HEK293 (cell line): ENCODE results near the gene SENP1.

ENCODE experiments used
- CTCF ChIA-PET: fragments of 350-600 bp; formaldehyde crosslinking; extraction: SDS; loops from one replicate; lab custom pipeline; 2021; ENCODE audit warnings: antibody characterized with exemption; lab: Yijun Ruan, JAX
- POLR2A ChIA-PET: fragments of 300-600 bp; formaldehyde crosslinking; extraction: SDS; loops from one replicate; lab custom pipeline; 2020; ENCODE audit warnings: antibody characterized with exemption, inconsistent platforms; lab: Yijun Ruan, JAX
- H3K27ac ChIP-seq: fragments of 200-500 bp; sonication (Bioruptor generic); 2 replicates; pipeline ENCODE4 v1.5.1; 2014; ENCODE audit warnings: low read depth, low read length, control low read depth, inconsistent platforms; ENCODE audit errors: extremely low read depth
- H3K36me3 ChIP-seq, 2 experiments: fragments of 200-500 bp in 1 of 2; sonication (Bioruptor generic) in 1 of 2; 1 replicate in 1 of 2; 2 replicates in 1 of 2; pipeline ENCODE4 v1.5.1; 2014 to 2017; ENCODE audit warnings: inconsistent platforms in 2 of 2, low read length in 2 of 2; ENCODE audit not compliant: control insufficient read depth in 2 of 2, insufficient read depth in 1 of 2
- H3K4me1 ChIP-seq: fragments of 200-500 bp; sonication (Bioruptor generic); 2 replicates; pipeline ENCODE4 v1.5.1; 2014; ENCODE audit warnings: mild to moderate bottlenecking, low read length, inconsistent platforms; ENCODE audit not compliant: control insufficient read depth, insufficient read depth
- H3K4me3 ChIP-seq: 2 replicates; pipeline ENCODE4 v1.5.1; 2011; ENCODE audit warnings: low read depth, mild to moderate bottlenecking, control low read depth, low read length, moderate library complexity
- H3K9me3 ChIP-seq: fragments of 200-500 bp; sonication (Bioruptor generic); 2 replicates; pipeline ENCODE4 v1.5.1; 2014; ENCODE audit warnings: low read depth, low read length, inconsistent platforms; ENCODE audit not compliant: control insufficient read depth, insufficient read depth
- FEZF1 ChIP-seq: fragments of 450-650 bp; formaldehyde crosslinking; IDR thresholded peaks from 2 replicates; pipeline ENCODE4 v1.5.1; 2016; ENCODE audit warnings: missing biosample characterization, missing genetic modification characterization
- GLI4 ChIP-seq: fragments of 450-650 bp; formaldehyde crosslinking; IDR thresholded peaks from 2 replicates; pipeline ENCODE4 v1.5.1; 2016; ENCODE audit warnings: missing biosample characterization, missing genetic modification characterization
- KLF8 ChIP-seq: fragments of 450-650 bp; formaldehyde crosslinking; IDR thresholded peaks from 2 replicates; pipeline ENCODE4 v1.5.1; 2016; ENCODE audit warnings: missing biosample characterization, missing genetic modification characterization
- KLF9 ChIP-seq: fragments of 450-650 bp; formaldehyde crosslinking; IDR thresholded peaks from 2 replicates; pipeline ENCODE4 v1.5.1; 2016; ENCODE audit warnings: missing biosample characterization, missing genetic modification characterization, low read depth
- MEIS1 ChIP-seq: sonication (generic); formaldehyde crosslinking; IDR thresholded peaks from 2 replicates; pipeline ENCODE4 v1.8.1; 2022; ENCODE audit warnings: missing genetic modification reagents, mild to moderate bottlenecking, borderline replicate concordance
- RBAK ChIP-seq: fragments of 450-650 bp; formaldehyde crosslinking; IDR thresholded peaks from 2 replicates; pipeline ENCODE4 v1.5.1; 2016; ENCODE audit warnings: missing biosample characterization, missing genetic modification characterization
- SCRT1 ChIP-seq: fragments of 450-650 bp; formaldehyde crosslinking; IDR thresholded peaks from 2 replicates; pipeline ENCODE4 v1.5.1; 2016; ENCODE audit warnings: missing biosample characterization, missing genetic modification characterization, borderline replicate concordance
- SP3 ChIP-seq: fragments of 450-650 bp; formaldehyde crosslinking; IDR thresholded peaks from 2 replicates; pipeline ENCODE4 v1.5.1; 2016; ENCODE audit warnings: missing biosample characterization, missing genetic modification characterization
- ZNF114 ChIP-seq: fragments of 450-650 bp; formaldehyde crosslinking; IDR thresholded peaks from 2 replicates; pipeline ENCODE4 v1.5.0; 2017; ENCODE audit warnings: missing biosample characterization, missing genetic modification characterization
- ZNF121 ChIP-seq: fragments of 450-650 bp; formaldehyde crosslinking; IDR thresholded peaks from 2 replicates; pipeline ENCODE4 v1.5.1; 2016; ENCODE audit warnings: missing biosample characterization, missing genetic modification characterization
- ZNF133 ChIP-seq: fragments of 450-650 bp; formaldehyde crosslinking; IDR thresholded peaks from 2 replicates; pipeline ENCODE4 v1.5.1; 2016; ENCODE audit warnings: missing biosample characterization, missing genetic modification characterization
- ZNF16 ChIP-seq: fragments of 450-650 bp; formaldehyde crosslinking; IDR thresholded peaks from 2 replicates; pipeline ENCODE4 v1.5.1; 2016; ENCODE audit warnings: low read depth, missing biosample characterization, missing genetic modification characterization
- ZNF184 ChIP-seq: fragments of 450-650 bp; IDR thresholded peaks from 2 replicates; pipeline ENCODE4 v1.5.1; 2018; ENCODE audit warnings: missing biosample characterization, mild to moderate bottlenecking, missing genetic modification characterization
- ZNF221 ChIP-seq: fragments of 450-650 bp; formaldehyde crosslinking; IDR thresholded peaks from 2 replicates; pipeline ENCODE4 v1.5.1; 2017; ENCODE audit warnings: missing biosample characterization, missing genetic modification characterization, borderline replicate concordance
- ZNF292 ChIP-seq: fragments of 450-650 bp; formaldehyde crosslinking; IDR thresholded peaks from 2 replicates; pipeline ENCODE4 v1.5.1; 2016; ENCODE audit warnings: low read depth, missing biosample characterization, missing genetic modification characterization, borderline replicate concordance
- ZNF37A ChIP-seq: fragments of 450-650 bp; IDR thresholded peaks from 2 replicates; pipeline ENCODE4 v1.5.1; 2018; ENCODE audit warnings: missing biosample characterization, missing genetic modification characterization
- ZNF48 ChIP-seq: fragments of 450-650 bp; formaldehyde crosslinking; IDR thresholded peaks from 2 replicates; pipeline ENCODE4 v1.5.1; 2016; ENCODE audit warnings: missing biosample characterization, missing genetic modification characterization
- ZNF791 ChIP-seq: fragments of 450-650 bp; formaldehyde crosslinking; IDR thresholded peaks from 2 replicates; pipeline ENCODE4 v1.5.1; 2016; ENCODE audit warnings: missing biosample characterization, missing genetic modification characterization
- ZSCAN16 ChIP-seq: fragments of 450-650 bp; formaldehyde crosslinking; IDR thresholded peaks from 2 replicates; pipeline ENCODE4 v1.5.1; 2016; ENCODE audit warnings: missing biosample characterization, missing genetic modification characterization
- TF ChIP-seq, protein P1 (sequence below): fragments of 450-650 bp; formaldehyde crosslinking; conservative IDR thresholded peaks from 2 replicates; pipeline ENCODE4 v1.5.1; 2016; ENCODE audit warnings: low read depth, missing biosample characterization, missing genetic modification characterization
- TF ChIP-seq, protein P2 (sequence below): fragments of 450-650 bp; formaldehyde crosslinking; conservative IDR thresholded peaks from 2 replicates; pipeline ENCODE4 v1.5.1; 2016; ENCODE audit warnings: low read depth, missing biosample characterization, missing genetic modification characterization
- TF ChIP-seq, protein P3 (sequence below): fragments of 450-650 bp; formaldehyde crosslinking; IDR thresholded peaks from 2 replicates; pipeline ENCODE4 v1.5.1; 2016; ENCODE audit warnings: missing biosample characterization, missing genetic modification characterization
- TF ChIP-seq, protein P4 (sequence below): fragments of 450-650 bp; formaldehyde crosslinking; IDR thresholded peaks from 2 replicates; pipeline ENCODE4 v1.5.1; 2017; ENCODE audit warnings: missing biosample characterization, missing genetic modification characterization

Gene SENP1

DNA sequence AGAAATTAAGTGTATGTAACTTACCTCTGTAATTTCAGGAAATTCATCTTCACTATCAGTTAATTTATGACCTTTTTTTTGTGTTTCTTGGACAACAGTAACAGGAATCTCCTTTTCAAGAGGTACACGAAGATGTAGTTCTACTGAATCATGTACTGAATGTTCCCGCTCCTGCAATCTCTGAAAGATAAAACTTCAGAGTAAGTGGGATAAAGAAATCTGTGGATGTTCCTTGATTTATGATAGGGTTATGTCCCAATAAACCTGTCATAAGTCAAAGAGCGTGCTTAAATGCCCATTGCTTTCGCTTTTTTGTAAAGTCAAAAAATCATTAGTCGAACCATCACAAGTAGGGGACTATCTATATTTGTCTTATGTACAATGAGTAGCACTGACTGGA lies 40.8 kb downstream of the SENP1 start:
- TF ChIP-seq, protein P1, sequence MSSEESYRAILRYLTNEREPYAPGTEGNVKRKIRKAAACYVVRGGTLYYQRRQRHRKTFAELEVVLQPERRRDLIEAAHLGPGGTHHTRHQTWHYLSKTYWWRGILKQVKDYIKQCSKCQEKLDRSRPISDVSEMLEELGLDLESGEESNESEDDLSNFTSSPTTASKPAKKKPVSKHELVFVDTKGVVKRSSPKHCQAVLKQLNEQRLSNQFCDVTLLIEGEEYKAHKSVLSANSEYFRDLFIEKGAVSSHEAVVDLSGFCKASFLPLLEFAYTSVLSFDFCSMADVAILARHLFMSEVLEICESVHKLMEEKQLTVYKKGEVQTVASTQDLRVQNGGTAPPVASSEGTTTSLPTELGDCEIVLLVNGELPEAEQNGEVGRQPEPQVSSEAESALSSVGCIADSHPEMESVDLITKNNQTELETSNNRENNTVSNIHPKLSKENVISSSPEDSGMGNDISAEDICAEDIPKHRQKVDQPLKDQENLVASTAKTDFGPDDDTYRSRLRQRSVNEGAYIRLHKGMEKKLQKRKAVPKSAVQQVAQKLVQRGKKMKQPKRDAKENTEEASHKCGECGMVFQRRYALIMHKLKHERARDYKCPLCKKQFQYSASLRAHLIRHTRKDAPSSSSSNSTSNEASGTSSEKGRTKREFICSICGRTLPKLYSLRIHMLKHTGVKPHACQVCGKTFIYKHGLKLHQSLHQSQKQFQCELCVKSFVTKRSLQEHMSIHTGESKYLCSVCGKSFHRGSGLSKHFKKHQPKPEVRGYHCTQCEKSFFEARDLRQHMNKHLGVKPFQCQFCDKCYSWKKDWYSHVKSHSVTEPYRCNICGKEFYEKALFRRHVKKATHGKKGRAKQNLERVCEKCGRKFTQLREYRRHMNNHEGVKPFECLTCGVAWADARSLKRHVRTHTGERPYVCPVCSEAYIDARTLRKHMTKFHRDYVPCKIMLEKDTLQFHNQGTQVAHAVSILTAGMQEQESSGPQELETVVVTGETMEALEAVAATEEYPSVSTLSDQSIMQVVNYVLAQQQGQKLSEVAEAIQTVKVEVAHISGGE (tag by site-specific recombination): no peak
- TF ChIP-seq ZNF221 (tag by site-specific recombination) (no peak), FEZF1 (no peak), RBAK (tag by site-specific recombination) (no peak), KLF9 (tag by site-specific recombination) (no peak), ZSCAN16 (tag by site-specific recombination) (no peak), GLI4 (tag by site-specific recombination) (no peak), SCRT1 (tag by site-specific recombination) (no peak), ZNF16 (tag by site-specific recombination) (no peak), ZNF121 (tag by site-specific recombination) (no peak), ZNF48 (no peak), MEIS1 (CRISPR knock-in tag) (no peak), ZNF114 (tag by site-specific recombination) (no peak), ZNF133 (no peak), ZNF791 (tag by site-specific recombination) (no peak), KLF8 (no peak)
- TF ChIP-seq, protein P2, sequence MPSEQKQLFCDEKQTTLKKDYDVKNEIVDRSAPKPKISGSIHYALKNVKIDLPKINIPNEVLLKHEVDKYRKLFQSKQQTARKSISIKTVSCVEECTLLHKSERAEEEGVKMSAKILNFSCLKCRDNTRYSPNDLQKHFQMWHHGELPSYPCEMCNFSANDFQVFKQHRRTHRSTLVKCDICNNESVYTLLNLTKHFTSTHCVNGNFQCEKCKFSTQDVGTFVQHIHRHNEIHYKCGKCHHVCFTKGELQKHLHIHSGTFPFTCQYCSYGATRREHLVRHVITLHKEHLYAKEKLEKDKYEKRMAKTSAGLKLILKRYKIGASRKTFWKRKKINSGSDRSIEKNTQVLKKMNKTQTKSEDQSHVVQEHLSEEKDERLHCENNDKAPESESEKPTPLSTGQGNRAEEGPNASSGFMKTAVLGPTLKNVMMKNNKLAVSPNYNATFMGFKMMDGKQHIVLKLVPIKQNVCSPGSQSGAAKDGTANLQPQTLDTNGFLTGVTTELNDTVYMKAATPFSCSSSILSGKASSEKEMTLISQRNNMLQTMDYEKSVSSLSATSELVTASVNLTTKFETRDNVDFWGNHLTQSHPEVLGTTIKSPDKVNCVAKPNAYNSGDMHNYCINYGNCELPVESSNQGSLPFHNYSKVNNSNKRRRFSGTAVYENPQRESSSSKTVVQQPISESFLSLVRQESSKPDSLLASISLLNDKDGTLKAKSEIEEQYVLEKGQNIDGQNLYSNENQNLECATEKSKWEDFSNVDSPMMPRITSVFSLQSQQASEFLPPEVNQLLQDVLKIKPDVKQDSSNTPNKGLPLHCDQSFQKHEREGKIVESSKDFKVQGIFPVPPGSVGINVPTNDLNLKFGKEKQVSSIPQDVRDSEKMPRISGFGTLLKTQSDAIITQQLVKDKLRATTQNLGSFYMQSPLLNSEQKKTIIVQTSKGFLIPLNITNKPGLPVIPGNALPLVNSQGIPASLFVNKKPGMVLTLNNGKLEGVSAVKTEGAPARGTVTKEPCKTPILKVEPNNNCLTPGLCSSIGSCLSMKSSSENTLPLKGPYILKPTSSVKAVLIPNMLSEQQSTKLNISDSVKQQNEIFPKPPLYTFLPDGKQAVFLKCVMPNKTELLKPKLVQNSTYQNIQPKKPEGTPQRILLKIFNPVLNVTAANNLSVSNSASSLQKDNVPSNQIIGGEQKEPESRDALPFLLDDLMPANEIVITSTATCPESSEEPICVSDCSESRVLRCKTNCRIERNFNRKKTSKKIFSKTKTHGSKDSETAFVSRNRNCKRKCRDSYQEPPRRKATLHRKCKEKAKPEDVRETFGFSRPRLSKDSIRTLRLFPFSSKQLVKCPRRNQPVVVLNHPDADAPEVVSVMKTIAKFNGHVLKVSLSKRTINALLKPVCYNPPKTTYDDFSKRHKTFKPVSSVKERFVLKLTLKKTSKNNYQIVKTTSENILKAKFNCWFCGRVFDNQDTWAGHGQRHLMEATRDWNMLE: no peak
- CTCF ChIA-PET: no interaction called here
- no peaks in the 10 kb centered on the region for H3K4me1 ChIP-seq
- no peaks in the 10 kb centered on the region for H3K9me3 ChIP-seq
- H3K4me3 ChIP-seq: no peak overlapping the region
- no peak overlapping the region for H3K27ac ChIP-seq
- POLR2A ChIA-PET: no interaction called here
- H3K36me3 ChIP-seq: peaks cover 57 to 77% of the 10 kb centered on the region in 2 experiments

DNA sequence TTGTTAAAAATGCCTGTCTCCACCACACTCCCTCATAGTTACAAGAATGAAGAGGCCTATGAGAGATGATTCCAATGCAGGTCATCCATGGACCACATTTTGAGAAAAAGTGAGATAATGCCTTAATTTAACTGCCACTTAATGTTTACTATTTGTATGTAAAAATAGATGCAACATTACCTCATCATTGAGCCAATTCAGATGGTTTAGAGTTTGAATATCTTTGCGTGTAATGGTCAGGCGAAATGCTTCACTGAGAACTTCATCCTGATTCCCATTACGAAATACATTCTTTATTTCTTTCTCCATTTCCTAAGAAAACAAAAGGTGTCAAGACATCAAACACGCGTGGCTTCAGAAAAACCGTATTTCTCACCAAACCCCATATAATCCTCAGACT lies 42.3 kb downstream of the SENP1 start:
- Histone ChIP-seq H3K9me3 (no peaks in the 10 kb centered on the region), H3K36me3 (peaks cover 54 to 80% of the 10 kb centered on the region in 2 experiments), H3K4me1 (no peaks in the 10 kb centered on the region), H3K27ac (no peak overlapping the region), H3K4me3 (no peak overlapping the region)
- ChIA-PET POLR2A (no interaction called here), CTCF (no interaction called here)
- TF ChIP-seq SP3 (tag by site-specific recombination) (no peak), ZNF37A (tag by site-specific recombination) (no peak), ZNF184 (tag by site-specific recombination) (no peak), ZNF292 (tag by site-specific recombination) (no peak), SCRT1 (tag by site-specific recombination) (no peak)
- TF ChIP-seq, protein P3, sequence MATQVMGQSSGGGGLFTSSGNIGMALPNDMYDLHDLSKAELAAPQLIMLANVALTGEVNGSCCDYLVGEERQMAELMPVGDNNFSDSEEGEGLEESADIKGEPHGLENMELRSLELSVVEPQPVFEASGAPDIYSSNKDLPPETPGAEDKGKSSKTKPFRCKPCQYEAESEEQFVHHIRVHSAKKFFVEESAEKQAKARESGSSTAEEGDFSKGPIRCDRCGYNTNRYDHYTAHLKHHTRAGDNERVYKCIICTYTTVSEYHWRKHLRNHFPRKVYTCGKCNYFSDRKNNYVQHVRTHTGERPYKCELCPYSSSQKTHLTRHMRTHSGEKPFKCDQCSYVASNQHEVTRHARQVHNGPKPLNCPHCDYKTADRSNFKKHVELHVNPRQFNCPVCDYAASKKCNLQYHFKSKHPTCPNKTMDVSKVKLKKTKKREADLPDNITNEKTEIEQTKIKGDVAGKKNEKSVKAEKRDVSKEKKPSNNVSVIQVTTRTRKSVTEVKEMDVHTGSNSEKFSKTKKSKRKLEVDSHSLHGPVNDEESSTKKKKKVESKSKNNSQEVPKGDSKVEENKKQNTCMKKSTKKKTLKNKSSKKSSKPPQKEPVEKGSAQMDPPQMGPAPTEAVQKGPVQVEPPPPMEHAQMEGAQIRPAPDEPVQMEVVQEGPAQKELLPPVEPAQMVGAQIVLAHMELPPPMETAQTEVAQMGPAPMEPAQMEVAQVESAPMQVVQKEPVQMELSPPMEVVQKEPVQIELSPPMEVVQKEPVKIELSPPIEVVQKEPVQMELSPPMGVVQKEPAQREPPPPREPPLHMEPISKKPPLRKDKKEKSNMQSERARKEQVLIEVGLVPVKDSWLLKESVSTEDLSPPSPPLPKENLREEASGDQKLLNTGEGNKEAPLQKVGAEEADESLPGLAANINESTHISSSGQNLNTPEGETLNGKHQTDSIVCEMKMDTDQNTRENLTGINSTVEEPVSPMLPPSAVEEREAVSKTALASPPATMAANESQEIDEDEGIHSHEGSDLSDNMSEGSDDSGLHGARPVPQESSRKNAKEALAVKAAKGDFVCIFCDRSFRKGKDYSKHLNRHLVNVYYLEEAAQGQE (tag by site-specific recombination): no peak
- TF ChIP-seq, protein P4, sequence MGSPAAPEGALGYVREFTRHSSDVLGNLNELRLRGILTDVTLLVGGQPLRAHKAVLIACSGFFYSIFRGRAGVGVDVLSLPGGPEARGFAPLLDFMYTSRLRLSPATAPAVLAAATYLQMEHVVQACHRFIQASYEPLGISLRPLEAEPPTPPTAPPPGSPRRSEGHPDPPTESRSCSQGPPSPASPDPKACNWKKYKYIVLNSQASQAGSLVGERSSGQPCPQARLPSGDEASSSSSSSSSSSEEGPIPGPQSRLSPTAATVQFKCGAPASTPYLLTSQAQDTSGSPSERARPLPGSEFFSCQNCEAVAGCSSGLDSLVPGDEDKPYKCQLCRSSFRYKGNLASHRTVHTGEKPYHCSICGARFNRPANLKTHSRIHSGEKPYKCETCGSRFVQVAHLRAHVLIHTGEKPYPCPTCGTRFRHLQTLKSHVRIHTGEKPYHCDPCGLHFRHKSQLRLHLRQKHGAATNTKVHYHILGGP (tag by site-specific recombination): no peak
